SK-N-MC (cell line): ENCODE results near the gene SPZ1.

Source experiments
- EZH2 ChIP-seq: fragments of 200-600 bp; sonication (generic); IDR thresholded peaks from one replicate; pipeline ENCODE4 v1.6.1; 2017; ENCODE audit warnings: antibody characterized with exemption
- FOXP2 ChIP-seq: optimal IDR thresholded peaks from 2 replicates; pipeline ENCODE3; 2011; ENCODE audit warnings: mild to moderate bottlenecking, moderate library complexity; ENCODE audit not compliant: insufficient read depth; ENCODE audit errors: extremely low read length, control extremely low read depth
- POLR2AphosphoS5 ChIP-seq: IDR thresholded peaks from 2 replicates; pipeline ENCODE4 v1.6.1; 2012; ENCODE audit warnings: mild to moderate bottlenecking, low read depth, low read length, borderline replicate concordance

- TF ChIP-seq EZH2, result no peak
- TF ChIP-seq POLR2AphosphoS5, result no peak
- TF ChIP-seq FOXP2, result no peak
These were observed 23.7 kb upstream of the SPZ1 start for GRCh38 chr5:80296121-80296520.
